ENCODE results near the gene MSMB. TPM values are rescaled to one million over a fixed set of nuclear protein-coding genes. Genes with fewer than 3 reads are reported as not detected.

The MSMB gene, protein sequence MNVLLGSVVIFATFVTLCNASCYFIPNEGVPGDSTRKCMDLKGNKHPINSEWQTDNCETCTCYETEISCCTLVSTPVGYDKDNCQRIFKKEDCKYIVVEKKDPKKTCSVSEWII
- not detected in 5 replicates for total RNA-seq (2022; extraction: Qiagen RNA extraction)

GRCh38 chr10:46046261-46046660 lies at the start of gene MSMB:
Gene MSMB (minus strand): TSS chr10:46046269. CDS start chr10:46046237, 32 bp downstream.

DNA sequence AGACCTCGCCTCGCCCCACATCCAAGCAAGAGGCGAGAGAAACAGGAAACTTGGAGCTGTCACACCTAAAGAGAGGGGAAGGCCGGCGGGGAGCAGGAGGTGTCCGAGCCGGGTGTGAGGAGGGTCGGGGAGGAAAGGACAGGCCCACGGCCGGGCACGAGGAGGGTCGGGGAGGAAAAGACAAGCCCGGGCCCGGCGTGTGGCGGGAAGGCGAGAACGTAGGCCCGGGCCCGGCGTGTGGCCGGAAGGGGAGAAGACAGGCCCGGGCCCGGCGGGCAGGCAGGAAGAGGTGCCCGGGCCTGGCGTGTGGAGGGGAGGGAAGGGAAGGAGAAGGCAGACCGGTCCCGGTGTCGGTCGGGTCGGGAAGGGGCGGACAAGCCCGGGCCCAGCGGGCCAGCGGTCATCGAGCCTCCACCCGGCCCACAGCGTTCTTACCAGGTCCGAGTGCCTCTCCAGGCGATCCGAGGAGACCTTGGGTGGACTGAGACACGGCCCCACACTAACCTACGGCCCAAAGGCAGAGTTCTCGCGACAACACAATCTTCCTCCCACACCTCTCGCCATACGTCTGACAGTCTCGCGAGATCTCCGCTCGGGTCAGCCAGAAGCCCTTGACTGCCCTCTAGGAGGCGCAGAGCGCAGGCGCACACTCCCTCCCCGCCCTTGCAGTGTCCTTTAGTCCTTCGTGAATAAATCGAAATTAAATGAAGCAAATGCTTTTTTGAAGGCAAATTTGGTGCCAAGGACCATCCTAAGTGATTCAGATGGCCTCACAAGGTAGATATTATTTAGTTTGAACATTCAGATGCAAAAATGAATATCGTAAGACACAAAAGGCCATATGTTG lies 15.8 kb downstream of the MSMB start, which contains the start of gene NCOA4:
Gene NCOA4, minus strand, starts transcription at position 533 of the 847 bp plus-strand sequence. CDS start 13,943 bp downstream, outside the sequence.

Other genes starting within 250 kb of the MSMB start
- gene AGAP4, start 198.8 kb downstream of the MSMB start, total RNA-seq (2022; extraction: Qiagen RNA extraction): 4.5 to 9.2 TPM (median 6.8 TPM) in 5 replicates
- 147 to 156 TPM (median 149 TPM) in 5 replicates for gene TIMM23, start 73.8 kb downstream of the MSMB start, total RNA-seq (2022; extraction: Qiagen RNA extraction)
- gene NCOA4, start 15.6 kb downstream of the MSMB start, total RNA-seq (2022; extraction: Qiagen RNA extraction): 80.4 to 111 TPM (median 84.6 TPM) in 5 replicates
- gene ANTXRL, start 240.7 kb upstream of the MSMB start, total RNA-seq (2022; extraction: Qiagen RNA extraction): 0.07 to 0.29 TPM (median 0.17 TPM) in 5 replicates

Data from A549 treated with AZD2906 at 1 μM for 4 hours (cell line).